ENCODE data around the gene ANAPC16. TPM values are rescaled to one million over a fixed set of nuclear protein-coding genes. Genes with fewer than 3 reads are reported as not detected.

Gene ANAPC16
- total RNA-seq (ENCODE audit: low replicate concordance), result 16.4 and 61.7 TPM in 2 replicates

DNA sequence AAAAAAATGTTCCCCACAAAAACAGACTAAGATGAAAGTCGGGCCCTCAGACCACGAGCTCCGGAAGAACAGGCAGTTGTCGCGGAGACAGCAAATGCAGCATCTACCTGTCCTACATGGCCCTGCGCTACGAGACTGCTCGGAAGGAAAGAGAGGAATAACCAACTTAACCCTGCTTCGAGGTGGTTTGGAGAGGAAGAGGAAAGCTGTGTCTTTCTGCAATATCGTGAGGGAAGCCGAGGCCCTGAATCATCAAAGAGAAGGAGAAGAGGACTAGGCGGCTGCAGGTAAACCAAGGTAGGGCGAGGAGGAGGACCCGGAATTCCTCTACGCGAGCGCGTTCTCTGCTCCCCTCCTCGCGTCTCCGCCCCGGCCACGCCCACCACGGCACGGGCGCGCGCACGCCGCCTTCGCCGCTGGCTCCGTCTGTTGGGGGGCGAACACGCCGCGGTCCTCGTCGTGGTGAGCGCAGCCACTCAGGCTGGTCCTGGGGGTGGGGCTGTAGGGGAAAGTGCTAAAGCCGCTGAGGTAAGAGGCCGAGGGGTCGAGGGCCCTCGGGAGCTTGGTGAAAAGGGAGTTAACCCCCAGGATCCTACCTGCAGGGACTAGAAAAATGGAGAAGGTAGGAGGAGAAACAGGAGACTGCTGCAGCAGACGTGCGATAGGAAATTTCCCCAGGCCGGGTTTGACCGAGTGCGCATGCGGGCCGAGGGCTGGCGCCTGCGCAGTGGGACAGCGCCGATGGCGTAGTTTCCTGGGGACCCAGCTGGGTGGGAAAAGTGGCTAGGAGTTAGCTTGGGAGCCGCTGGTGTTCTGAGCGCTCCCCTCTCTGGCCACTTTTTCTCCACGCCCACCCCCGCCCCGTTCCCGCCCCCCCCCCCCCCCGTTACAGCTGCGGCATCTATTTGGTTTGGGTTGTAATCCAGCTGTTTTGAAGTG lies at the start of gene ANAPC16, which contains the start of gene ASCC1:
TSS of gene ANAPC16 (plus strand) at position 402 of the 939 bp plus-strand sequence. CDS start 7,903 bp downstream, outside the sequence.
TSS of gene ASCC1 (minus strand) at position 666 of the 939 bp plus-strand sequence. CDS start 2,978 bp downstream, outside the sequence.
- TF ChIP-seq, protein P1, sequence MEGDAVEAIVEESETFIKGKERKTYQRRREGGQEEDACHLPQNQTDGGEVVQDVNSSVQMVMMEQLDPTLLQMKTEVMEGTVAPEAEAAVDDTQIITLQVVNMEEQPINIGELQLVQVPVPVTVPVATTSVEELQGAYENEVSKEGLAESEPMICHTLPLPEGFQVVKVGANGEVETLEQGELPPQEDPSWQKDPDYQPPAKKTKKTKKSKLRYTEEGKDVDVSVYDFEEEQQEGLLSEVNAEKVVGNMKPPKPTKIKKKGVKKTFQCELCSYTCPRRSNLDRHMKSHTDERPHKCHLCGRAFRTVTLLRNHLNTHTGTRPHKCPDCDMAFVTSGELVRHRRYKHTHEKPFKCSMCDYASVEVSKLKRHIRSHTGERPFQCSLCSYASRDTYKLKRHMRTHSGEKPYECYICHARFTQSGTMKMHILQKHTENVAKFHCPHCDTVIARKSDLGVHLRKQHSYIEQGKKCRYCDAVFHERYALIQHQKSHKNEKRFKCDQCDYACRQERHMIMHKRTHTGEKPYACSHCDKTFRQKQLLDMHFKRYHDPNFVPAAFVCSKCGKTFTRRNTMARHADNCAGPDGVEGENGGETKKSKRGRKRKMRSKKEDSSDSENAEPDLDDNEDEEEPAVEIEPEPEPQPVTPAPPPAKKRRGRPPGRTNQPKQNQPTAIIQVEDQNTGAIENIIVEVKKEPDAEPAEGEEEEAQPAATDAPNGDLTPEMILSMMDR (IDR thresholded peaks at IDR 0.05; ENCODE audit: insufficient read depth, low read length), result no peak
- peak; percentile 93 for DNase-seq (ENCODE audit: low read depth)
- H3K4me3 ChIP-seq (ENCODE audit: low read depth, low read length), result peak within 1 kb of the TSS; percentile 79

DNA sequence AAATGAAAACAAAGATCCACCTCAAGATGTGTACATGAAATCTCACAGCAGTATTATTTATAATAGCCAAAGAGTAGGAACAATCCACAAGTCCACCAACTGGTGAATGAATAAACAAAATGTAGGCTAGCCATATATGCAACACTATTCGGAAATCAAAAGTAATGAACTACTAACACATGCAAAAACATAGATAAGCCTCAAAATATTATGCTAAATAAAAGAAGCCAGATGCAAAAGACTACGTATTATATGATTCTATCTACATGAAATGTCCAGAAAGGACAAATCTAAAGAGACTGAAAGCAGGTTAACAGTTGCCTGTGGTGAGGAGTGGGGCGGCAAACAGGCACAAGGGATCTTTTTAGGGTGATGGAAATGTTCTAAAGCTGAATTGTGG lies 48.7 kb upstream of the ANAPC16 start:
- no peak for DNase-seq (ENCODE audit: low read depth)
- no peak overlapping the region for H3K4me3 ChIP-seq (ENCODE audit: low read depth, low read length)
- TF ChIP-seq, protein P1 (IDR thresholded peaks at IDR 0.05; ENCODE audit: insufficient read depth, low read length), result no peak

DNA sequence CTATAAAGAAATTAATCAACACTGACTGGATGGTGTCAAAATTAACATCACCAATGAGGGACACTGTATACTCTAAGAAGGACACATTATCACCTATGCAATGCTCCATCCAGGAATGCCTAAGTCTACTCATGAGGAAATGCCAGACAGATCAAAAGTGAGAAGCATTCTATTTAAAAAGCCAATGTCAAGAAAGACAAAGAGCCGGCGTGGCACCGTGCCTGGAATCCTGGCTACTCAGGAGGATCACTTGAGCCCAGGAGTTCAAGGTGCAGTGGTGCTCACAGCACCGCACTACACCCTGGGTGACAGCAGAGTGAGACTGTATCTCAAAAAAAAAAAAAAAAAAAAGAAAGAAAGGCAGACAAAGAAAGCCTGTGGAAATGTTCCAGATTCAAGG lies 45.5 kb upstream of the ANAPC16 start:
- no peak overlapping the region for H3K4me3 ChIP-seq (ENCODE audit: low read depth, low read length)
- TF ChIP-seq, protein P1 (IDR thresholded peaks at IDR 0.05; ENCODE audit: insufficient read depth, low read length), result no peak
- no peak for DNase-seq (ENCODE audit: low read depth)

DNA sequence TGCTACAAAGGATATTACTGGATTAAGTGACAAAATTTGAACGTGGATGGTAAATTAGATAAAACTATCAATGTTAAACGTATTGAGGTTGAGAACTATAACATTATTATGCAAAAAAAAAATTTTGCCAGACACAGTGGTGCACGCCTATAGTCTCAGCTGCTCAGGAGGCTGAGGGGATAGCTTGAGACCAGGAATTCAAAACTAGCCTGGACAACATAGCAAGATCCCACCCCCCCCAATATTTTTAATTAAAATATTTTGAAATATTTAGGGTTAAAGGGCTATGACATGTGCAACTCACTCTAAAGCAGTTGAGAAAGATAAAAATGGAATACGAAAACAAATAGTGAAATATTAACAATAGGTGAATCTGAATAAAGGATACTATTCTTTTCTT lies 45.1 kb upstream of the ANAPC16 start:
- TF ChIP-seq, protein P1 (IDR thresholded peaks at IDR 0.05; ENCODE audit: insufficient read depth, low read length), result no peak
- no peak overlapping the region for H3K4me3 ChIP-seq (ENCODE audit: low read depth, low read length)
- no peak for DNase-seq (ENCODE audit: low read depth)

DNA sequence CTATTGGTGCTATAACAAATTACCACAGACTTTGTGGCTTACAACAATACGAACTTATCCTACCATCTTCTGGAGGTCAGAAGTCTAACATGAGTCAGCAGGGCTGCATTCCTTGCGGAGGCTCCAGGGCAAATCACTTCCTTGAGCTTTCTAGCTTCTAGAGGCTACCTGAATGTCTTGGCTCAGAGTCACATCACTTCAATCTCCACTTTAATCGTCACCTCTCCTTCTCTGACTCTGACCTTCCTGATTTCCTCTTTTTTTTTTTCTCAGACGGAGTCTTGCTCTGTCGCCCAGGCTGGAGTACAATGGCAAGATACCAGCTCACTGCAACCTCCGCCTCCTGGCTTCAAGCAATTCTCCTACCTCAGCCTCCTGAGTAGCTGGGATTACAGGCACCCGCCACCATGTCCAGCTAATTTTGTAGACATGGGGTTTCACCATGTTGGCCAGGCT lies 44.6 kb upstream of the ANAPC16 start:
- peak; percentile 77 for DNase-seq (ENCODE audit: low read depth)
- no peak overlapping the region for H3K4me3 ChIP-seq (ENCODE audit: low read depth, low read length)
- TF ChIP-seq, protein P1 (IDR thresholded peaks at IDR 0.05; ENCODE audit: insufficient read depth, low read length), result no peak

DNA sequence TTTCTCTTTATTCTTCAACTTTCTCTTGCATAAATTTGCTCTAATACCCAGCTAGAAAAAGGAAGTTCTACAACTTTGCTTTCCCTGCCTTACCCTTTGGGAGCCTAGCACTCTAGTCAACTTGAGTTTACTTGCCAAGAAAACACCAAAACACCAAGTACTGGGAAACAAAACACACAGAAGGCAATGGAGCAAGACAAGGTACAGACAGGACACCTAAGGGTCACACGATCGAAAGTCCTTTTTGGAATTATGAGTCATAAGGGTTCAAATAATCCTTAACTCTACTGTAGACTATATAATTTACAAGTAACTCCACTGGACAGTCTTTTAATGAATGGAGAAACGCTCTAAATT lies 42.6 kb upstream of the ANAPC16 start:
- H3K4me3 ChIP-seq (ENCODE audit: low read depth, low read length), result no peak overlapping the region
- TF ChIP-seq, protein P1 (IDR thresholded peaks at IDR 0.05; ENCODE audit: insufficient read depth, low read length), result no peak
- DNase-seq (ENCODE audit: low read depth), result no peak

Measured in fibroblast of the aortic adventitia (primary cell).